ENCODE data around the gene MKKS. TPM values are rescaled to one million over a fixed set of nuclear protein-coding genes. Genes with fewer than 3 reads are reported as not detected.
A peak's percentile ranks its signal among the peaks of the same experiment; 100 is the strongest.

MKKS gene
- total and polyA plus RNA-seq, 9 of the 15 experiments (the other 6 are each of a cell fraction or from before 2014, with no cell fraction given): 6.8 to 26.8 (median 12.0) TPM

DNA sequence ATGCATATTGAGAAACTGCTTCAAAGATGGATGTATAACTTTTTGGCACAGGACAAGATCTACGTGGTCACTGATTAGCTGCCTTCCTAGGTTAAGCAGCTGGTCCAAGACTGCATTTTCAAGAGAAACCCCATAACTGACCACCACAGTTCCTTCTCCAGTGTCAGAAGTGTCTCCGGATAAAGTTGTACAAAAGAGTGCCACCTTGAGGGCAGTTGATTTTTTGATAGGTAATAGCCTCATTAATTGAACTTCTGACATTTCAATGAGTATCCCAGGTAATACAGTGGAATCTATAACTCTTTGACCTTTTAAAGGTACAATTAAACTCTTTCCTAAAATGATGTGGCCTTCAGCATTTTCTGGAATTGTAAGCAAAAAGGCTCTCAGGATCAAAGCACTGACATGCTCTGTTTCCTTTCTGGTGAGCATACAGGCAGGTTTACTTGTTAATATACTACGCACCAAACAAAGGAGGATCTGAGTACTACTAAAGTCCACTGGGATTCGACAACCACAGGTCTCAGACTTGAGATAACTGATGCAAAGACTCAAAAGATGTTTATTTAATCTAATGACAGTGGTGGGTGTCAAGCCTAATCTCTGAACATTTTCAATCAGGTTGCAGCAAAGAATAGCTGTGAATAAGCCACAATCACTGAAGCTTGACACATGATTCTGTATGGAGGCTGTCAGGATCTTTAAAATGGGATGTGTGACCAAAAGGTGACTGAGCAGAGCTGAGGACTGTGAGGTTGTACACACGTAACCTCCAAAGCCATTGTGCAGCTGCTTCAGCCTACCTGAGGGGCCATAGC, 21.2 kb downstream of the MKKS start:
- peaks cover 50% of the 10 kb centered on the region for H3K36me3 ChIP-seq (ENCODE audit: control insufficient read depth, insufficient read depth, low read length)
- ATAC-seq (no peak), FAIRE-seq (no peak), DNase-seq (ENCODE audit: extremely low read depth in 1 of 4, low spot score in 3 of 4) (no peak)
- H3K4me2 ChIP-seq (ENCODE audit: insufficient read depth, low read length): no peak overlapping the region
- H4K20me1 ChIP-seq (replicated peaks; ENCODE audit: control insufficient read depth, insufficient read depth, low read length): no peaks in the 10 kb centered on the region
- H3K9ac ChIP-seq (ENCODE audit: insufficient read depth in 1 of 2, low read depth in 2 of 2, low read length in 2 of 2): no peak overlapping the region
- H3K27me3 ChIP-seq (ENCODE audit: control insufficient read depth in 2 of 2, insufficient read depth in 2 of 2, low read length in 2 of 2): no peaks in the 10 kb centered on the region
- 58% methylated on average over 4 of the region's 5 CpGs for WGBS (ENCODE audit: insufficient coverage, low coverage, missing lambda C conversion rate)
- BruUV-seq (replicated peaks): no TSS peak
- no peak overlapping the region for H2AFZ ChIP-seq (ENCODE audit: low read depth, low read length)
- ChIA-PET POLR2A (interaction anchor here (0.6 kb wide), 1 partner anchor 22 kb away, joined by 3 read pairs; the partner anchor contains the start of gene SLX4IP), CTCF (ENCODE audit: low intra/inter-chr PET ratio) (no interaction called here)
- no peak overlapping the region for H3K4me3 ChIP-seq
- H3K9me3 ChIP-seq (replicated peaks; ENCODE audit: control insufficient read depth, insufficient read depth, low read depth, low read length): no peaks in the 10 kb centered on the region
- no peaks in the 10 kb centered on the region for H3K9me1 ChIP-seq (ENCODE audit: control insufficient read depth, insufficient read depth, low read length)
- no peak overlapping the region for H3K27ac ChIP-seq (ENCODE audit: extremely low read depth, low read depth, low read length)
- H3K79me2 ChIP-seq (ENCODE audit: control insufficient read depth, insufficient read depth, low read length): peaks cover 11% of the 10 kb centered on the region
- intact Hi-C loops (cut with micrococcal nuclease) (no loop called here), in situ Hi-C loops (cut with MboI) (loop anchor here (25.0 kb wide), 1 partner anchor 1800 kb away; no protein-coding TSS in a partner anchor)
- no peaks in the 10 kb centered on the region for H3K4me1 ChIP-seq (replicated peaks in 1 of 2; ENCODE audit: control insufficient read depth in 2 of 2, insufficient read depth in 2 of 2, low read length in 2 of 2)
- peak in 1 of 3 experiments; percentile 7; a peak in 1 of 6 replicates for TF ChIP-seq CTCF (IDR thresholded peaks at IDR 0.05 in 2 of 3, conservative IDR thresholded peaks at IDR 0.05 in 1 of 3; ENCODE audit: insufficient read depth in 2 of 3, low read depth in 1 of 3, low read length in 3 of 3)
- TF ChIP-seq RAD21 (CRISPR knock-in tag; conservative IDR thresholded peaks at IDR 0.05 in 1 of 2, IDR thresholded peaks at IDR 0.05 in 1 of 2): no peak
- TF ChIP-seq MEF2D (tag; conservative IDR thresholded peaks at IDR 0.05; ENCODE audit: low read depth): no peak
- no peak for TF ChIP-seq ZNF398 (CRISPR knock-in tag; IDR thresholded peaks at IDR 0.05)
